HG03520 (cell line): ENCODE results near the gene SRGAP1.
"Not testable (repeated sequence)": the region's sequence is repeated elsewhere in the genome, so short reads cannot be mapped to it uniquely, and the experiment has no call there.

Experiments
- ATAC-seq: cut with Tn5 transposase; IDR thresholded peaks from one replicate; pipeline ENCODE4 v1.9.1; 2021; ENCODE audit warnings: mild to moderate bottlenecking, moderate library complexity; ENCODE audit not compliant: unreplicated experiment

Gene SRGAP1

DNA sequence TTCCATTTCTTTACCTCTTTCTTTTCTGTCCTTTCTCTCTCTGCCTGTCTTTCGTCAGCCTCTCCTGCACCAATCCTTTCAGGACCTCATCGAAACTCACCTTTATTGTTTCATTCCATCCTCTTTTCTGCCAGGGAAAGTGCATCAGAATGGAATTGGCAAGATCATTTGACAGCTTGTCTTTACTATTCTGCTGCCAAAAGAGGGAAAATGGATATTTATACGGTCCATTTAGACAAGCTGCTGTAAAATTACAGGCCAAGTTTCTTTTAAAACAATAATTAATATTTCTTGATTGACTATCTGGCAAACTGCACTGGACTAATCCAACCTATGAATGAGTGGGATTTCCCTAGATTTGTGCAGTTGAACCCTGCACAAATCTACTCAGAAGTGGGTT is 7.6 kb upstream of the SRGAP1 start:
- no peak for ATAC-seq

DNA sequence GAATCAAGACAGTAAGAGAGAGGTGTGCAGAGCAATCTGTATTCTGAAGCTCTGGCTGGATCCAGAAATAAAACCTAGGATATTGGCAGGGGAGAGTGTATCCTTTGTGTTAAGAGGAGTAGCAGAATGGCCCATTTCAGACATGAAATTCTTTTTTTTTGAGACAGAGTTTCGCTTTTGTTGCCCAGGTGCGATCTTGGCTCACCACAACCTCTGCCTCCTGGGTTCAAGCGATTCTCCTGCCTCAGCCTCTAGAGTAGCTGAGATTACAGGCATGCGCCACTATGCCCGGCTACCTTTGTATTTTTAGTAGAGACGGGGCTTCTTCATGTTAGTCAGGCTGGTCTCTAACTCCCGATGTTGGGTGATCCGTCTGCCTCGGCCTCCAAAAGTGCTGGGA is 6.1 kb upstream of the SRGAP1 start:
- no peak for ATAC-seq

DNA sequence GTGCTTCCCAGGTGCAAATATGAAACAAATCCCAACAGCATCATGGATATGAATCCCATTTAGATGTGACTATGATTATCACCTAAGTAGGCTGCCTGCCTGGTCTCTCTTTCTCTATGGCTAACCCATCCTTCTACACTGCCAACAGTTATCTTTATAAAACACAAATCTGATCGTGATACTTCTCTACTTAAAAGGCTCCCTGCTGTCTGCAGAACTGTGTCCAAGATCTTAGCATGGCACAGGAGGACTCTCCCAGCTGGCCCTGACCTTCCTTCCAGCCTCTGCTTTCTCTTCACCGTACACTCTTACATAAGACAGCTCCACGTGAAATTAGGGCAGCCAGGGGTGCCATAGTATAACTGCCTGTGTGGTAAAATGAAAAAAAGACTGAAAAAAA is 3.5 kb upstream of the SRGAP1 start:
- ATAC-seq = no peak

DNA sequence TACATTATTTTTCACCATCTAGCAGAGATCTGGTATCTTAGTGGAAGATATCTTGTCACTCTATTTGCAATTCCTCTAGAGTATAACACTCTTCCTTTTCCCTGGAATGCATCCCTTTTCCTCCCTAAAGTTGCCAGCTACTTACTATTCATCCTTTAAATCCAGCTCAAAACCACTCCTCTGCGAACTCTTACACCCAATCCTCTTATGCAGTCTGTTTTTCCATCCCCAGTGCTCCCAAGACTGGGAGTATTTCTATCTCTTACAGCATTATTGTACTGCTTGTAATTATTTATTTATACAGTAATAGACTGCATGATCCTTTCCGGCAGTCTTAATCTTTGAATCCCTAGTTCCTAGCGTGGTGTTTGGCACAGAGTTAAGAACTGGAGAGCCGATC is 2.9 kb upstream of the SRGAP1 start:
- ATAC-seq = no peak

- not testable (repeated sequence) for ATAC-seq
These were observed 1.8 kb upstream of the SRGAP1 start for GRCh38 chr12:63842750-63843149.

- no peak for ATAC-seq
These were observed 1.2 kb upstream of the SRGAP1 start for GRCh38 chr12:63843254-63843720.

- ATAC-seq = peak; percentile 95
These were observed 644 bp upstream of the SRGAP1 start for GRCh38 chr12:63843721-63844390.

- ATAC-seq = no peak
These were observed 1.2 kb downstream of the SRGAP1 start for GRCh38 chr12:63845726-63846125.

GRCh38 chr12:63846238-63846967 is 1.9 kb downstream of the SRGAP1 start:
- no peak for ATAC-seq

DNA sequence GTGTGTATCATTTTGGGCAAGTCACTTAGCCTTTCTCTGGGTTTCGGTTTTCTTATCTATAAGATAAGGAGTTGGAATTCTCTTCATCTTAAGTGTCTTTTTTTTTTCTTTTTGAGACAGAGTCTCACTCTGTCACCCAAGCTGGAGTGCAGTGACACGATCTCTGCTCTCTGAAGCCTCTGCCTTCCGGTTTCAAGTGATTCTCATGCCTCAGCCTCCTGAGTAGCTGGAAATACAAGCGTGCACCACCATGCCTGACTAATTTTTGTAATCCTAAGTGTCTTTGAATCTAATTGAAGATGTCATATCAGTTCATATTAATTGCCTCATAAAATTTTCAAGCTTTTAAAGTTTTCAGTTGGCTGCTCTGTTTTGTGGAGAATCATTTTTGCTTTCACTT is 4.0 kb downstream of the SRGAP1 start:
- no peak for ATAC-seq

- ATAC-seq = no peak
These were observed 4.7 kb downstream of the SRGAP1 start for GRCh38 chr12:63849106-63849620.

GRCh38 chr12:63849641-63850040 is 5.1 kb downstream of the SRGAP1 start:
- no peak for ATAC-seq

DNA sequence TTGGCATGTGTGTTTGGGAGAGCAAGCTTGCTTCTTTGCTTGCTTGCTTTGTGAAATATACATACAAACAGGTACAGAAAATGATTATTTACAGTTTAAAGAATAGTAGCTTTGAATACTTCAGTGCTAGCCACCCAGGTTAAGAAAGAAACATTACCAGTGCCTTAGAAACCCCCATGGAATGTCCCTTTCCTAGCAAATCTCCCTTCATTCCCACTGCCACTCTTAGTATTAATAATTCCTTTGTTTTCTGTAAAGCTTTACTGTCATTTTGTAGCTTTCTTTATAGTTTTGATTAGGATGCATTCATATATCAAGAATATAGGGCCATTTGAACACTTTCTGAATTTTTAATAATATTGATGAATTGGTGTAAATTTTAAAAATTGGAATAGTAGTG is 9.5 kb downstream of the SRGAP1 start:
- ATAC-seq = no peak

GRCh38 chr12:63855299-63855698 is 10.8 kb downstream of the SRGAP1 start:
- ATAC-seq = no peak

DNA sequence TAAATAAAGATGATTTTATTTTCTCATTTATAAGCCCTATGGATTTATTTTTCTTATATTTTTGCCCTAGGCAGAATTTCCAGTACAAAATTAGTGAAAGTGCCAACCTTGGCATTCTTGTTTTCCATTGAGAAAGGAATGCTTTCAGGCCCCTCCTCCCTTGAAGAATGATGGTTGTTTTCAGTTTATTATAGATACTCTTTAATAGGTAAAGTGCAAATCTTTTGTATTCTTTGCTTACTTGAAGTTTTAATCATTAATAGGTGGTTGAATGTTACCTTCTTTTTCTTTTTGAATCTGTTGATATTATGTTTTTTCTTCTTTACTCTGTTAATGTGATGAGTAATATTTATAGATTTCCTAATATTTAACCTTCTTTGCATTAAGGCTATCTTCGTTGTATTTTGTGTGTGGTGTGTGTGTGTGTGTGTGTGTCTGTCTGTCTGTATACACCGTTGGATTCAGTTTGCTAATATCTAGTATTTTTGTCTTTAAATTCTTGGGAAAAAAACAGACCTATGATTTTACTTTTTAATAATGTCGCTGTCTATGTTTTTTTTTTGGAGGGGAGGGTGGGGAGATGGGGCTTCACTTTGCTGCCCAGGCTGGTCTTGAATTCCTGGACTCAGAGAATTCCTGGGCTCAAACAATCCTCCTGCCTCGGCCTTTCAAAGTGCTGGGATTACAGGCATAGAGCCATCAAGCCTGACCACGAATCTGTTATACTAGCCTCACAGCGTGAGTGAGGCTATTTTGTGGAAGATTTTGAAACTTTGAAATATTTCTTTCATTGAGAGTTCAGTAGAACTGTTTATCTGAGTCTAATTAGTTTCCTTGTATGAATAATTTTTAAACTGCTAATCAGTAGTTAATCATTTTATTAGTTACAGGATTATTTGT is 13.5 kb downstream of the SRGAP1 start:
- no peak for ATAC-seq

- ATAC-seq = not testable (repeated sequence)
These were observed 15.4 kb downstream of the SRGAP1 start for GRCh38 chr12:63859880-63860279.

- no peak for ATAC-seq
These were observed 17.9 kb downstream of the SRGAP1 start for GRCh38 chr12:63862187-63862968.

GRCh38 chr12:63862969-63863230 is 18.4 kb downstream of the SRGAP1 start:
- ATAC-seq = no peak

- no peak for ATAC-seq
These were observed 19.4 kb downstream of the SRGAP1 start for GRCh38 chr12:63863658-63864453.

DNA sequence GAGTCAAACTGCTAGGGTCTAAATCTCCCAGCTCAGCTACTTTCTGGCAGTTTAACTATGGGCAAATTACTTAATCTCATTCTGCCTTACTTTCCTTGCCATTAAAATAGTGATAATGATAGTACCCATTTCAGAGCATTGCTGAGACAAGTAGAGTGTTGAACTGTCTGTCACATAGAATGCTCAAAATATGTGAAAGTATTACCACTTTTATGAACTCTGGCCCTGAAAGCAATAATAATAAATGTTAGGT is 19.9 kb downstream of the SRGAP1 start:
- no peak for ATAC-seq
